ENCODE results near the gene SPDL1.
"Not testable (repeated sequence)": the region's sequence is repeated elsewhere in the genome, so short reads cannot be mapped to it uniquely, and the experiment has no call there.

SPDL1 gene

GRCh38 chr5:169574134-169574646, 9.4 kb upstream of the SPDL1 start:
- no peak for DNase-seq (ENCODE audit: low read depth)

GRCh38 chr5:169576181-169576598, 7.4 kb upstream of the SPDL1 start:
- DNase-seq (ENCODE audit: low read depth): peak; percentile 90

- DNase-seq (ENCODE audit: low read depth): peak; percentile 45
These were observed 5.6 kb upstream of the SPDL1 start for GRCh38 chr5:169577951-169578350.

- no peak for DNase-seq (ENCODE audit: low read depth)
These were observed 2.6 kb upstream of the SPDL1 start for GRCh38 chr5:169580964-169581363.

GRCh38 chr5:169581580-169582227, 1.9 kb upstream of the SPDL1 start:
- DNase-seq (ENCODE audit: low read depth): peak; percentile 55

GRCh38 chr5:169583101-169583423, 511 bp upstream of the SPDL1 start:
- no peak for DNase-seq (ENCODE audit: low read depth)

GRCh38 chr5:169584998-169585451, 1.5 kb downstream of the SPDL1 start:
- no peak for DNase-seq (ENCODE audit: low read depth)

- DNase-seq (ENCODE audit: low read depth): no peak
These were observed 7.0 kb downstream of the SPDL1 start for GRCh38 chr5:169590602-169591001.

GRCh38 chr5:169591636-169592035, 8.1 kb downstream of the SPDL1 start:
- DNase-seq (ENCODE audit: low read depth): no peak

- no peak for DNase-seq (ENCODE audit: low read depth)
These were observed 9.5 kb downstream of the SPDL1 start for GRCh38 chr5:169592937-169593650.

- no peak for DNase-seq (ENCODE audit: low read depth)
These were observed 11.7 kb downstream of the SPDL1 start for GRCh38 chr5:169595172-169595820.

GRCh38 chr5:169599451-169599850, 15.9 kb downstream of the SPDL1 start:
- DNase-seq (ENCODE audit: low read depth): no peak

- no peak for DNase-seq (ENCODE audit: low read depth)
These were observed 19.0 kb downstream of the SPDL1 start for GRCh38 chr5:169602535-169602934.

- DNase-seq (ENCODE audit: low read depth): no peak
These were observed 22.7 kb downstream of the SPDL1 start for GRCh38 chr5:169606279-169606678.

- no peak for DNase-seq (ENCODE audit: low read depth)
These were observed 24.3 kb downstream of the SPDL1 start for GRCh38 chr5:169607882-169608281.

- no peak for DNase-seq (ENCODE audit: low read depth)
These were observed 26.1 kb downstream of the SPDL1 start for GRCh38 chr5:169609716-169610115.

GRCh38 chr5:169610606-169611005, 27.0 kb downstream of the SPDL1 start:
- no peak for DNase-seq (ENCODE audit: low read depth)

GRCh38 chr5:169615561-169615960, 32.0 kb downstream of the SPDL1 start:
- DNase-seq (ENCODE audit: low read depth): no peak

- DNase-seq (ENCODE audit: low read depth): not testable (repeated sequence)
These were observed 40.7 kb downstream of the SPDL1 start for GRCh38 chr5:169624307-169624706.

- peak; percentile 96 for DNase-seq (ENCODE audit: low read depth)
These were observed 43.2 kb downstream of the SPDL1 start for GRCh38 chr5:169626779-169627178.

GRCh38 chr5:169627551-169627950, 44.0 kb downstream of the SPDL1 start:
- no peak for DNase-seq (ENCODE audit: low read depth)

- peak; percentile 68 for DNase-seq (ENCODE audit: low read depth)
These were observed 45.3 kb downstream of the SPDL1 start for GRCh38 chr5:169628892-169629291.

Measured in stromal cell of bone marrow (primary cell).